ENCODE measurements around the gene DCLK1. TPM values are rescaled to one million over a fixed set of nuclear protein-coding genes. Genes with fewer than 3 reads are reported as not detected.

Gene DCLK1
- total and polyA plus RNA-seq, 8 donors: 0.67 to 10.1 (median 1.7) TPM

- H3K27ac ChIP-seq: no peak overlapping the region
- ATAC-seq (no peak), FAIRE-seq (no peak), DNase-seq (no peak)
- H3K36me3 ChIP-seq: no peaks in the 10 kb centered on the region
- H3K4me1 ChIP-seq: no peaks in the 10 kb centered on the region
- H3K27me3 ChIP-seq: no peaks in the 10 kb centered on the region
- no peaks in the 10 kb centered on the region for H3K9me3 ChIP-seq
- WGBS, 2 donors: 90 to 95% methylated on average over 1 of the region's 1 CpG
- no peak overlapping the region for H3K4me3 ChIP-seq
- intact Hi-C loops (cut with DNase I): no loop called here
- no peak for TF ChIP-seq CTCF (IDR thresholded peaks at IDR 0.05)
These were observed 62.6 kb downstream of the DCLK1 start for GRCh38 chr13:36068566-36068965.

GRCh38 chr13:36067746-36068381, 63.3 kb downstream of the DCLK1 start:
- Histone ChIP-seq H3K27ac (no peak overlapping the region), H3K4me1 (no peaks in the 10 kb centered on the region), H3K9me3 (no peaks in the 10 kb centered on the region), H3K36me3 (no peaks in the 10 kb centered on the region), H3K27me3 (no peaks in the 10 kb centered on the region), H3K4me3 (no peak overlapping the region)
- WGBS, 2 donors: 65 to 67% methylated on average over 3 of the region's 3 CpGs
- no peak for ATAC-seq
- TF ChIP-seq CTCF (IDR thresholded peaks at IDR 0.05): no peak
- intact Hi-C loops (cut with DNase I): no loop called here
- no peak for FAIRE-seq
- DNase-seq: no peak

GRCh38 chr13:36062249-36062648, 68.9 kb downstream of the DCLK1 start:
- WGBS, 2 donors: 49 to 64% methylated on average over 1 of the region's 1 CpG
- ATAC-seq (no peak), FAIRE-seq (no peak), DNase-seq (no peak)
- Histone ChIP-seq H3K4me1 (peaks cover 0 to 5% (median 0%) of the 10 kb centered on the region in 3 donors), H3K27ac (no peak overlapping the region), H3K9me3 (no peaks in the 10 kb centered on the region), H3K4me3 (no peak overlapping the region), H3K36me3 (no peaks in the 10 kb centered on the region), H3K27me3 (no peaks in the 10 kb centered on the region)
- intact Hi-C loops (cut with DNase I): no loop called here
- no peak for TF ChIP-seq CTCF (IDR thresholded peaks at IDR 0.05)

GRCh38 chr13:36061621-36062020, 69.6 kb downstream of the DCLK1 start:
- H3K36me3 ChIP-seq: no peaks in the 10 kb centered on the region
- no peak overlapping the region for H3K4me3 ChIP-seq
- intact Hi-C loops (cut with DNase I): no loop called here
- DNase-seq (no peak), ATAC-seq (no peak), FAIRE-seq (no peak)
- no peaks in the 10 kb centered on the region for H3K27me3 ChIP-seq
- peaks cover 0 to 5% (median 0%) of the 10 kb centered on the region in 3 donors for H3K4me1 ChIP-seq
- H3K9me3 ChIP-seq: no peaks in the 10 kb centered on the region
- 30 to 32% methylated on average over 4 of the region's 4 CpGs for WGBS, 2 donors
- no peak for TF ChIP-seq CTCF (IDR thresholded peaks at IDR 0.05)
- no peak overlapping the region for H3K27ac ChIP-seq

GRCh38 chr13:36061054-36061453, 70.1 kb downstream of the DCLK1 start:
- TF ChIP-seq CTCF (IDR thresholded peaks at IDR 0.05): no peak

More at GRCh38 chr13:36061054-36061453, 70.1 kb downstream of the DCLK1 start:
- no peaks in the 10 kb centered on the region for H3K9me3 ChIP-seq
- no peak for FAIRE-seq
- DNase-seq: no peak
- ATAC-seq: peak in 3 of 4 donors; percentile 48 to 85 (median 52)
- WGBS, 2 donors: 22 to 31% methylated on average over 4 of the region's 4 CpGs
- H3K27me3 ChIP-seq: no peaks in the 10 kb centered on the region
- H3K36me3 ChIP-seq: no peaks in the 10 kb centered on the region
- peaks cover 0 to 5% (median 0%) of the 10 kb centered on the region in 3 donors for H3K4me1 ChIP-seq
- intact Hi-C loops (cut with DNase I): no loop called here
- no peak overlapping the region for H3K27ac ChIP-seq
- H3K4me3 ChIP-seq: no peak overlapping the region

Data from pancreas (tissue), 10 donors.